Left lobe of liver (tissue), 2 donors: ENCODE results near the gene CBARP. TPM values are rescaled to one million over a fixed set of nuclear protein-coding genes. Genes with fewer than 3 reads are reported as not detected.
A peak's percentile ranks its signal among the peaks of the same experiment; 100 is the strongest.

Experiments
- ATAC-seq: fragments of 200-7000 bp; cut with Tn5 transposase; one replicate; pipeline ENCODE4 v1.9.1; 2020; ENCODE audit warnings: mild to moderate bottlenecking, moderate library complexity
- DNase-seq: peaks from one replicate; pipeline ENCODE4 v3.0.0-alpha.2; 2020; ENCODE audit warnings: low spot score
- total RNA-seq: library from RNA; stranded (reverse); gene quantifications from one replicate; pipeline ENCODE4 v1.2.1, GENCODE V29; 2021
- donor health status: DM: no; HTN: no; CAD: no; lungs with moderate emphysema.
- donor health status: DM: no; HTN: yes; CAD: no.

The CBARP gene
- total RNA-seq, 1 donor from 2014 or later = 0.38 TPM

GRCh38 chr19:1229924-1230782, 7.7 kb downstream of the CBARP start:
- DNase-seq (no peak), ATAC-seq (no peak)

GRCh38 chr19:1229056-1229923, 8.5 kb downstream of the CBARP start:
- no peak for DNase-seq
- no peak for ATAC-seq

- no peak for ATAC-seq
Observed at GRCh38 chr19:1228161-1228957, 9.4 kb downstream of the CBARP start.

GRCh38 chr19:1227304-1228054, 10.3 kb downstream of the CBARP start:
- ATAC-seq (no peak), DNase-seq (no peak)

More at GRCh38 chr19:1228161-1228957, 9.4 kb downstream of the CBARP start:
- no peak for DNase-seq

GRCh38 chr19:1226522-1227303, 11.1 kb downstream of the CBARP start:
- ATAC-seq (no peak), DNase-seq (no peak)

GRCh38 chr19:1226227-1226518, 11.6 kb downstream of the CBARP start:
- no peak for DNase-seq
- ATAC-seq = no peak

- ATAC-seq (no peak), DNase-seq (no peak)
Observed at GRCh38 chr19:1225440-1226226, 12.2 kb downstream of the CBARP start.

GRCh38 chr19:1224847-1225246, 13.0 kb downstream of the CBARP start:
- ATAC-seq (no peak), DNase-seq (no peak)

- ATAC-seq = no peak
- no peak for DNase-seq
Observed at GRCh38 chr19:1224047-1224825, 13.6 kb downstream of the CBARP start.

GRCh38 chr19:1223018-1223855, 14.6 kb downstream of the CBARP start:
- DNase-seq = no peak
- peak; percentile 3 for ATAC-seq

GRCh38 chr19:1222394-1222793, 15.4 kb downstream of the CBARP start:
- ATAC-seq = no peak
- no peak for DNase-seq

- ATAC-seq = no peak
- DNase-seq = no peak
Observed at GRCh38 chr19:1221904-1222255, 15.9 kb downstream of the CBARP start.

GRCh38 chr19:1220976-1221903, 16.6 kb downstream of the CBARP start:
- ATAC-seq (peak; percentile 90), DNase-seq (peak; percentile 80)

GRCh38 chr19:1220477-1220930, 17.3 kb downstream of the CBARP start:
- no peak for DNase-seq
- no peak for ATAC-seq

- DNase-seq = no peak
- ATAC-seq = no peak
Observed at GRCh38 chr19:1219786-1220476, 17.9 kb downstream of the CBARP start.
